ENCODE measurements around the gene AFF3. TPM values are rescaled to one million over a fixed set of nuclear protein-coding genes. Genes with fewer than 3 reads are reported as not detected.

The AFF3 gene
- total RNA-seq, 1 experiment from 2014 or later = 0.05 TPM

GRCh38 chr2:99680946-99681345 is 461.4 kb downstream of the AFF3 start:
- intact Hi-C loops (cut with micrococcal nuclease; ENCODE audit: unreplicated experiment) = no loop called here
- Mint-ChIP-seq H3K9me3 (ENCODE audit: unreplicated experiment) (no peaks in the 10 kb centered on the region), H3K4me1 (ENCODE audit: low read depth, unreplicated experiment) (no peaks in the 10 kb centered on the region), H3K27ac (ENCODE audit: unreplicated experiment) (no peak overlapping the region), H3K36me3 (ENCODE audit: insufficient read depth, unreplicated experiment) (no peaks in the 10 kb centered on the region), H3K4me3 (ENCODE audit: unreplicated experiment) (no peak overlapping the region), H3K27me3 (ENCODE audit: insufficient read depth, unreplicated experiment) (no peaks in the 10 kb centered on the region)
- ChIA-PET CTCF (no interaction called here), POLR2A (no interaction called here)
- Histone ChIP-seq H3K4me3 (ENCODE audit: low read depth, low read length) (no peak overlapping the region), H3K36me3 (ENCODE audit: control insufficient read depth, insufficient read depth, low read length) (no peaks in the 10 kb centered on the region), H3K9me3 (no peaks in the 10 kb centered on the region), H3K4me1 (no peaks in the 10 kb centered on the region), H3K27me3 (replicated peaks; ENCODE audit: control insufficient read depth, insufficient read depth, low read length) (no peaks in the 10 kb centered on the region)
- TF ChIP-seq CTCF (IDR thresholded peaks at IDR 0.05; ENCODE audit: insufficient read depth in 1 of 2, low read depth in 1 of 2, low read length in 1 of 2, severe bottlenecking in 1 of 2, unreplicated experiment in 1 of 2) = no peak
- no peak for DNase-seq
- BruUV-seq (replicated peaks) = no TSS peak

DNA sequence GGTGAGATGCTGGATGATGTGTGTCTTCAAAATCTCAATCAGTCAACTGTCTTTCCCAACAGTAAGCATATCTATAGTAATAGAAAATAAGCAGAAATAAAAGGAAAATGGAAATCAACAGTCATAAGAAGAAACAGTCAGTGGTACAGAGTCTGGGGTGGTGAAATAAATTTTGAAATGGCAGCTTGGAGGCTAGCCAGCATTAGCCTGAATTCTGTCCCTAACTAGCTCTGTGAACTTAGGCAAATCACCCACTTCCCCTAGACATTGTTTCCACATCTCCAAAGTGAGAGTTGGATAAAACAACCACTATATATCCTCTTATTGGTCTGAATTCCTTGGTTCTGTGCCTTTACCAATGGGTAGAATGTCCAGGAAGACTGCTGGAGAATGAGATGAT is 462.9 kb downstream of the AFF3 start:
- TF ChIP-seq CTCF (IDR thresholded peaks at IDR 0.05; ENCODE audit: insufficient read depth in 1 of 2, low read depth in 1 of 2, low read length in 1 of 2, severe bottlenecking in 1 of 2, unreplicated experiment in 1 of 2) = no peak
- no peaks in the 10 kb centered on the region for H3K4me1 Mint-ChIP-seq (ENCODE audit: low read depth, unreplicated experiment)
- no peak overlapping the region for H3K4me3 ChIP-seq (ENCODE audit: low read depth, low read length)
- intact Hi-C loops (cut with micrococcal nuclease; ENCODE audit: unreplicated experiment) = no loop called here
- ChIA-PET POLR2A (no interaction called here), CTCF (no interaction called here)
- no peak overlapping the region for H3K4me3 Mint-ChIP-seq (ENCODE audit: unreplicated experiment)
- H3K36me3 Mint-ChIP-seq (ENCODE audit: insufficient read depth, unreplicated experiment) = no peaks in the 10 kb centered on the region
- H3K27me3 ChIP-seq (replicated peaks; ENCODE audit: control insufficient read depth, insufficient read depth, low read length) = no peaks in the 10 kb centered on the region; the same call in 1 of the 2 replicates
- H3K9me3 ChIP-seq = no peaks in the 10 kb centered on the region
- no peak overlapping the region for H3K27ac Mint-ChIP-seq (ENCODE audit: unreplicated experiment)
- no peaks in the 10 kb centered on the region for H3K36me3 ChIP-seq (ENCODE audit: control insufficient read depth, insufficient read depth, low read length)
- no TSS peak for BruUV-seq (replicated peaks)
- DNase-seq = no peak
- no peaks in the 10 kb centered on the region for H3K27me3 Mint-ChIP-seq (ENCODE audit: insufficient read depth, unreplicated experiment)
- H3K4me1 ChIP-seq = no peaks in the 10 kb centered on the region
- no peaks in the 10 kb centered on the region for H3K9me3 Mint-ChIP-seq (ENCODE audit: unreplicated experiment)

GRCh38 chr2:99678625-99679024 is 463.8 kb downstream of the AFF3 start:
- CTCF ChIA-PET = no interaction called here
- intact Hi-C loops (cut with micrococcal nuclease; ENCODE audit: unreplicated experiment) = no loop called here
- H3K27me3 ChIP-seq (replicated peaks; ENCODE audit: control insufficient read depth, insufficient read depth, low read length) = no peaks in the 10 kb centered on the region; the same call in 1 of the 2 replicates

More at GRCh38 chr2:99678625-99679024, 463.8 kb downstream of the AFF3 start:
- no peak for TF ChIP-seq CTCF (IDR thresholded peaks at IDR 0.05; ENCODE audit: insufficient read depth in 1 of 2, low read depth in 1 of 2, low read length in 1 of 2, severe bottlenecking in 1 of 2, unreplicated experiment in 1 of 2)
- no peaks in the 10 kb centered on the region for H3K36me3 ChIP-seq (ENCODE audit: control insufficient read depth, insufficient read depth, low read length)
- H3K36me3 Mint-ChIP-seq (ENCODE audit: insufficient read depth, unreplicated experiment) = no peaks in the 10 kb centered on the region
- no peak overlapping the region for H3K27ac Mint-ChIP-seq (ENCODE audit: unreplicated experiment)
- no peaks in the 10 kb centered on the region for H3K4me1 Mint-ChIP-seq (ENCODE audit: low read depth, unreplicated experiment)
- H3K4me3 Mint-ChIP-seq (ENCODE audit: unreplicated experiment) = no peak overlapping the region
- BruUV-seq (replicated peaks) = no TSS peak
- H3K4me3 ChIP-seq (ENCODE audit: low read depth, low read length) = no peak overlapping the region
- H3K4me1 ChIP-seq = no peaks in the 10 kb centered on the region
- DNase-seq = no peak
- no peaks in the 10 kb centered on the region for H3K9me3 ChIP-seq
- H3K9me3 Mint-ChIP-seq (ENCODE audit: unreplicated experiment) = no peaks in the 10 kb centered on the region
- POLR2A ChIA-PET = no interaction called here
- H3K27me3 Mint-ChIP-seq (ENCODE audit: insufficient read depth, unreplicated experiment) = no peaks in the 10 kb centered on the region
